Esophagus squamous epithelium (tissue), 4 donors: ENCODE measurements around the gene HMCES.

ENCODE experiments used
- CTCF ChIP-seq, 6 experiments: fragments of 450-650 bp in 4 of 6; fragments of 200-600 bp in 2 of 6; sonication (generic) in 2 of 6; IDR thresholded peaks; one replicate each; pipeline ENCODE4 v1.5.1; 2016 to 2019; ENCODE audit warnings: antibody characterized with exemption in 6 of 6, mild to moderate bottlenecking in 4 of 6, moderate library complexity in 4 of 6
- POLR2A ChIP-seq, 4 donors: fragments of 450-650 bp; IDR thresholded peaks; one replicate each; pipeline ENCODE4 v1.6.1; 2017; ENCODE audit warnings: antibody characterized with exemption in 4 of 4, mild to moderate bottlenecking in 4 of 4, moderate library complexity in 3 of 4

GRCh38 chr3:129312671-129313414, 34.2 kb downstream of the HMCES start:
- no peak for TF ChIP-seq POLR2A (IDR thresholded peaks at IDR 0.05)
- TF ChIP-seq CTCF (IDR thresholded peaks at IDR 0.05) = no peak
